ENCODE measurements around the gene LYPD4.

DNA sequence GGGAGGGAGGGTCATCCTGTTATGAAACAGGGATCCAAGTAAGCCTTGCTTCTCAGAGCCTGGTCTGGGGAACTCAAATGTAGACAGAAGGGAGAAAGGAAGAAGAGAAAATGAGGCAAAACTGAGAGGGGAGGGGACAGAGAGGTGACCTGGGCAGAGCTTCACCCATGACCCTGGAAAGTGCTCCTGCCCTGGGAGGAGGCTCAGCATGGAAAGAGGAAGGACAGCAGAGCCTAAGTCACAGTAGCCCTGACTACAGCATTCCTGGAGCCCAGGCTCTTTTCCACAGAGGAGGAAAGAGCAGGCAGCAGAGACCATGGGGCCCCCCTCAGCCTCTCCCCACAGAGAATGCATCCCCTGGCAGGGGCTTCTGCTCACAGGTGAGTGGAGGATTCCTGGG is 48.1 kb downstream of the LYPD4 start, which contains the start of gene CEACAM3:
- TF ChIP-seq NFRKB (IDR thresholded peaks at IDR 0.05) (no peak), SP1 (IDR thresholded peaks at IDR 0.05) (no peak), CTBP1 (IDR thresholded peaks at IDR 0.05; ENCODE audit: borderline replicate concordance) (no peak), ZNF384 (IDR thresholded peaks at IDR 0.05) (no peak), HDGF (IDR thresholded peaks at IDR 0.05; ENCODE audit: borderline replicate concordance) (no peak), BHLHE40 (IDR thresholded peaks at IDR 0.05; ENCODE audit: borderline replicate concordance) (no peak), ARNT (IDR thresholded peaks at IDR 0.05) (no peak), SUZ12 (IDR thresholded peaks at IDR 0.05) (no peak)
